GM19193 (cell line): ENCODE measurements around the gene PTPRN2.

Source experiments
- POLR2A ChIP-seq: IDR thresholded peaks from 4 replicates; pipeline ENCODE4 v1.6.1; 2011; ENCODE audit not compliant: insufficient read depth, insufficient read length; ENCODE audit errors: extremely low read depth

The PTPRN2 gene

GRCh38 chr7:158357898-158358821, 229.5 kb downstream of the PTPRN2 start:
- TF ChIP-seq POLR2A, result no peak

- no peak for TF ChIP-seq POLR2A
These were observed 230.3 kb downstream of the PTPRN2 start for GRCh38 chr7:158357106-158357897.

GRCh38 chr7:158356454-158356853, 231.2 kb downstream of the PTPRN2 start:
- TF ChIP-seq POLR2A, result no peak

- TF ChIP-seq POLR2A, result no peak
These were observed 232.1 kb downstream of the PTPRN2 start for GRCh38 chr7:158355456-158356065.

GRCh38 chr7:158354861-158355260, 232.8 kb downstream of the PTPRN2 start:
- no peak for TF ChIP-seq POLR2A

- TF ChIP-seq POLR2A, result no peak
These were observed 233.7 kb downstream of the PTPRN2 start for GRCh38 chr7:158353606-158354570.

- no peak for TF ChIP-seq POLR2A
These were observed 236.1 kb downstream of the PTPRN2 start for GRCh38 chr7:158351481-158351880.

GRCh38 chr7:158351051-158351450, 236.6 kb downstream of the PTPRN2 start:
- no peak for TF ChIP-seq POLR2A

GRCh38 chr7:158350166-158350900, 237.3 kb downstream of the PTPRN2 start:
- no peak for TF ChIP-seq POLR2A

GRCh38 chr7:158348446-158348845, 239.2 kb downstream of the PTPRN2 start:
- no peak for TF ChIP-seq POLR2A

- TF ChIP-seq POLR2A, result no peak
These were observed 241.9 kb downstream of the PTPRN2 start for GRCh38 chr7:158345731-158346130.

GRCh38 chr7:158344706-158345300, 242.8 kb downstream of the PTPRN2 start:
- TF ChIP-seq POLR2A, result no peak

- TF ChIP-seq POLR2A, result no peak
These were observed 243.6 kb downstream of the PTPRN2 start for GRCh38 chr7:158343936-158344455.
